Liver (tissue), 3 donors: ENCODE results near the gene BLACAT1.

Experiments used
- TAF1 ChIP-seq: conservative IDR thresholded peaks from 2 replicates; pipeline ENCODE4 v1.6.1; 2016; ENCODE audit warnings: antibody characterized with exemption, mild to moderate bottlenecking
- YY1 ChIP-seq: IDR thresholded peaks from 2 replicates; pipeline ENCODE4 v1.6.1; 2016; ENCODE audit warnings: antibody characterized with exemption, mild to moderate bottlenecking
- TF ChIP-seq, protein P1 (sequence below): IDR thresholded peaks from 2 replicates; pipeline ENCODE4 v1.6.1; 2016; ENCODE audit warnings: antibody characterized with exemption
- TF ChIP-seq, protein P2 (sequence below): fragments of 150-350 bp; IDR thresholded peaks from 2 replicates; pipeline ENCODE4 v1.5.1; 2017; ENCODE audit warnings: improper control_type of control experiment, low read depth, low read length; ENCODE audit not compliant: missing input control
- TF ChIP-seq, protein P3 (sequence below): IDR thresholded peaks from 2 replicates; pipeline ENCODE4 v1.6.1; 2016; ENCODE audit warnings: antibody characterized with exemption
- donor health status: healthy.
- donor health status: healthy.

DNA sequence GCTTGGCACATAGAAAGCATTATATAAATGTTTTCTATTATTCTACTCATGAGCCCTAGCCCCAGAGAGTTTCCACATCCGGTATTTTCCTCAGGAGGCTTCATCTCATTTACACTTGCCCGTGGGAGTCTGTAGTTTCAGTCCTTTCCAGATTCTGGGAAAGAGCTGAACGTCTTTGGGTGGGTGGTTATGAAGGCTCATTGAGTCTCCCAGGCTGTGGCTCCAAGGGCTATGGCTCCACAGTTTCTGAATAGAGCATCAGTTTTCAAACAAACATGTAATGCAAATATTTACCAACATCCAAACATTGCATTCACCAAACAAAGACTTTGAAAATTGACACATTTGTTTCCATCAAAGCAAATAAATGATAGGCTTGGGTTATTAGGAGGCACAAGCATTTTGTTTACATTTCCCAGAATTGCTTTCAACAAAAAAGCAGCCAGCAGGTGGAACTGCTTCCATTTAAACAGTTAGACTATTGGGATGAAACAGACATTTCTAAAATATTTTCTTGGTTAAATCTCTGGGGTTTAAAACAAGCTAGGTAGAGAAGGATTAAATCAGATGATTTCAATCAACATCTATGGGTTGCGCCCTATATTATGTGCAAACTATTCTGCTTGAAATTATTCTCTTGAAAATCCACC, 32.7 kb downstream of the BLACAT1 start:
- TF ChIP-seq, protein P1, sequence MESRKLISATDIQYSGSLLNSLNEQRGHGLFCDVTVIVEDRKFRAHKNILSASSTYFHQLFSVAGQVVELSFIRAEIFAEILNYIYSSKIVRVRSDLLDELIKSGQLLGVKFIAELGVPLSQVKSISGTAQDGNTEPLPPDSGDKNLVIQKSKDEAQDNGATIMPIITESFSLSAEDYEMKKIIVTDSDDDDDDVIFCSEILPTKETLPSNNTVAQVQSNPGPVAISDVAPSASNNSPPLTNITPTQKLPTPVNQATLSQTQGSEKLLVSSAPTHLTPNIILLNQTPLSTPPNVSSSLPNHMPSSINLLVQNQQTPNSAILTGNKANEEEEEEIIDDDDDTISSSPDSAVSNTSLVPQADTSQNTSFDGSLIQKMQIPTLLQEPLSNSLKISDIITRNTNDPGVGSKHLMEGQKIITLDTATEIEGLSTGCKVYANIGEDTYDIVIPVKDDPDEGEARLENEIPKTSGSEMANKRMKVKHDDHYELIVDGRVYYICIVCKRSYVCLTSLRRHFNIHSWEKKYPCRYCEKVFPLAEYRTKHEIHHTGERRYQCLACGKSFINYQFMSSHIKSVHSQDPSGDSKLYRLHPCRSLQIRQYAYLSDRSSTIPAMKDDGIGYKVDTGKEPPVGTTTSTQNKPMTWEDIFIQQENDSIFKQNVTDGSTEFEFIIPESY, result no peak
- no peak for TF ChIP-seq YY1
- TF ChIP-seq, protein P2, sequence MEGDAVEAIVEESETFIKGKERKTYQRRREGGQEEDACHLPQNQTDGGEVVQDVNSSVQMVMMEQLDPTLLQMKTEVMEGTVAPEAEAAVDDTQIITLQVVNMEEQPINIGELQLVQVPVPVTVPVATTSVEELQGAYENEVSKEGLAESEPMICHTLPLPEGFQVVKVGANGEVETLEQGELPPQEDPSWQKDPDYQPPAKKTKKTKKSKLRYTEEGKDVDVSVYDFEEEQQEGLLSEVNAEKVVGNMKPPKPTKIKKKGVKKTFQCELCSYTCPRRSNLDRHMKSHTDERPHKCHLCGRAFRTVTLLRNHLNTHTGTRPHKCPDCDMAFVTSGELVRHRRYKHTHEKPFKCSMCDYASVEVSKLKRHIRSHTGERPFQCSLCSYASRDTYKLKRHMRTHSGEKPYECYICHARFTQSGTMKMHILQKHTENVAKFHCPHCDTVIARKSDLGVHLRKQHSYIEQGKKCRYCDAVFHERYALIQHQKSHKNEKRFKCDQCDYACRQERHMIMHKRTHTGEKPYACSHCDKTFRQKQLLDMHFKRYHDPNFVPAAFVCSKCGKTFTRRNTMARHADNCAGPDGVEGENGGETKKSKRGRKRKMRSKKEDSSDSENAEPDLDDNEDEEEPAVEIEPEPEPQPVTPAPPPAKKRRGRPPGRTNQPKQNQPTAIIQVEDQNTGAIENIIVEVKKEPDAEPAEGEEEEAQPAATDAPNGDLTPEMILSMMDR, result no peak
- TF ChIP-seq, protein P3, sequence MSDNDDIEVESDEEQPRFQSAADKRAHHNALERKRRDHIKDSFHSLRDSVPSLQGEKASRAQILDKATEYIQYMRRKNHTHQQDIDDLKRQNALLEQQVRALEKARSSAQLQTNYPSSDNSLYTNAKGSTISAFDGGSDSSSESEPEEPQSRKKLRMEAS, result no peak
- no peak for TF ChIP-seq TAF1
